Measurements from ENCODE around the gene KCNQ4.

Gene KCNQ4

DNA sequence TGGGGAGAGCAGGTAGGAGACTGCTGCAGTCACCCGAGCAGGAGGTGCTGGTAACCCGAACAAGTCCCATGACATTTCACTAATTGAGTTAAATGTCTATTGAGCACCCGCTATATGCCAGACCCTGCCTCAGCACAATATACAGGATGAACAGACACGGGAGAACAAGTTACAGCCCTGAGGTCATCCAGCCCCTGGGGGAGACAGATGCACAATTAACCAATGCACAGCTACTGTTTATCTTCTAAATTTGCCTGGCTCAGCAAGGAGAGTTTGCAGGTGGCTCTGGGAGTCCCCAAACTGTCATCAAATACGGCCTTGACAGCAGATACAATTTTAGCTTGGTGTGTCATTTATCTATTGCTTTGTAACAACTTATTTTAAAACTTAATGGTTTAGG is 60.5 kb downstream of the KCNQ4 start:
- no peak for DNase-seq

DNA sequence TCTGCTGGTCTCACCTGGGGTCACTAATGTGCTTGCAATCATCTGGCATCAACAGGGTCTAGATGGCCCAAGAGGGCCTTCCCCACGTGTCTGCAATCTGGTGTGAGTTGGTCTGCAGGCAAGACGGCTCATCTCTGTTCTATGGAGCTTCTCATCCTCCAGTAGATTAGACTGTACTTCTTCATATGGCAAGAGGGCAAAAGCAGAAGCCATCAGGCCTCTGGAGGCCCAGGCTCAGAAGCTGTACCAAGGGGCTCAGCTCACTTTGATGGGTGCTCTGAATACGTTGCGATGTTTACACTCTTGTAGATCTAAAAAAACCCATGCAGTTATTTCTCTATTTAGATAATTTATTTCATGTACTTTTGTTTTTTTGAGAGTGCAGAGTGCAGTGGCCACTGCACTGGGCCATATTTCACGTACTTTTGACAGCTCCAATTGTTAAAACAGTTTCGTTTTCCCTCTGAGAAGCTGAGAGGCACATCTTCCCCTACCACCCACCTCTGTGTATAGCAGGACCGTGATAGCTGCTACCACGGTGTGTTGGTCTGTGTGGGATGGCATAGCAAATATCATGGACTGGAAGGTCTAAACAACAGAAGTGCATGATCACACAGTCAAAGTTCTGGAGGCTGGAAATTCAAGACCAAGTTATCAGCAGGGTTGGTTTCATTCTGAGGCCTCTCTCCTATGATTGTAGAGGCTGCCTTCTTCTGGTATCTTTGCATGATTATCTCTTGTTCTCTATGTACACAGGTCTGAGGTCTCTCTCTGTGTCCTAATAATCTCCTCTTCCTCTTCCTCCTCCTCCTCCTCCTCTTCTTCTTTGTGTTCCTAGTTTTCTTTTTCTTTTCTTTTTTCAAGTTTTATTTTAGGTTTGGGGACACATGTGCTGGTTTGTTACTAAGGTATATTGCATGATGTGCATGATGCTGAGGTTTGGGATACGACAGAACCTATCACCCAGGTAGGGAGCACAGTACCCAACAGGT is 61.6 kb downstream of the KCNQ4 start:
- no peak for DNase-seq

DNA sequence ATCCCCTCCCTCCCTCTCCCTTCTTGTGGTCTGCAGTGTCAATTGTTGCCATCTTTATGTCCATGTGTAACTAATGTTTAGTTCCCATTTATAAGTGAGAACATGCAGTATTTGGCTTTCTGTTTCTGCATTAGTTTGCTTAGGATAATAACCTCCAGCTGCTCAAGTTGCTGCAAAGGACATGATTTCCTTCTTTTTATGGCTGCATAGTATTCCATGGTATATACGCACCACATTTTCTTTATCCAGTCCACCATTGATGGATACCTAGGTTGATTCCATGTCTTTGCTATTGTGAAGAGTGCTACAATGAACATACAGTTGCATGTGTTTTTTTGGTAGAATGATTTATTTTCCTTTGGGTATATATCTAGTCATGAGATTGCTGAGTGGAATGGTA is 62.3 kb downstream of the KCNQ4 start:
- no peak for DNase-seq

DNA sequence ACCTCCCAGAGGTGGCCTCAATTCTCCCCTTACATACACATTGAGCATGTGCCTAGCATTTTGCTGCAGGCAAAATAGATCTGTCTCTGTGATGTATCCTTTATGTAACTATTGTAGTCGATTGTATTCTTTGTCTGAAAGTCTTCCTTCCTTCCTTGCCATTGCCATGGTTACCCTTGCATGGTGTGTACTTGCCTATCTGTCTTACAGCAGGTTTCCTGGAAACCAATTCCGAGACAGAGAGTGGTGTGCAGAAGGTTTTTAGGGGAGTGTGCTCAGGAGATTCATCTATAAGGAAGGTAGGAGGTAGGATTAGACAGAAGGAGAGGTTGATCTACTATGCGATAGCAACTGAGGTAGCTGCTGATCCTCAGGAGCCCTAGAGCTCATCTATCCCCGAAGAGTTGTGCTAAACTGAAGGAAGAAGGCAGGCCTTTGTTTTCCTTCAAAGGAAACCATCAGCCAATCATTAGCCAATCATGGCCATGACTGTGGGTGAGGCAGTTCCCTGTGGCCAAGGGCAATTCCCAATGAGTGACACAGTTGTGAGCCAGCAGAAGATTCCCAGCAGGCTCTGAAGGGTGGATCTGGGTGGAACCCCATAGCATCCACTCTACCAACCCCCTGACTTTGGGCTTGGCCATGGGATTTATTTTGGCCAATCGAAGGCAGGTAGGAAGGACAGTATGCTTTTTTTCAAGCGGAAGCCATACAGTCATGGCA is 63.6 kb downstream of the KCNQ4 start:
- no peak for DNase-seq

DNA sequence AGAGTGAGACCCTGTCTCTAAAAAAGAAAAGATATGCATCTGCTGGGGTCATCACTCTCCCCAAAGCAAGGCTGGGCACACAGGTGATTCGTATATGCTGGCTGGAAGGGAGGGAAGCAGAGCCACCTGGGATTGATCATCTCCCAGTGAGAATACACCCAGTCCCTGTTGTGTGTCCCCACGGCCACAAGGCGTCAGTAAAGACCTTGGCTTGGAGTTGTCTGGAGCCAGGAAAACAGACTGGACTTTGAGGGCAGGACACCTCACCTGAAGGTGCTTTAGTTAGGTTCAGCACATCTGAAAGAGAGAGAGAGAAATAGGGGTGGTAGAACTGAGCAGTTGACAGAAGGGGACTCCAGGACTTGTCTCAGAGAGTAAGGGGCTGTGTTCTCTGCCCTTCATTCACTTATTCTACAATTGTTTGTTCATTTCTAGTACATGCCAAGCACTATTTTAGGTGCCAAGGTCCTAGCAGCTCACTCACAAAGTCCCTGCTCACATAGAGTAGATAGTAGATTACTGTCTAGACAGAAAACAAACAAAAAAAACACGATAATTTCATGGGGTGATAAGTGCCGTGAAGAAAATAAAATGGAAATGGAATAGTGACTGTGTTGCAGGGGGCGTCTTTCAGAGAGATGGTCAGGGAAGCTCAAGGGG is 65.1 kb downstream of the KCNQ4 start:
- DNase-seq, result peak; percentile 65

DNA sequence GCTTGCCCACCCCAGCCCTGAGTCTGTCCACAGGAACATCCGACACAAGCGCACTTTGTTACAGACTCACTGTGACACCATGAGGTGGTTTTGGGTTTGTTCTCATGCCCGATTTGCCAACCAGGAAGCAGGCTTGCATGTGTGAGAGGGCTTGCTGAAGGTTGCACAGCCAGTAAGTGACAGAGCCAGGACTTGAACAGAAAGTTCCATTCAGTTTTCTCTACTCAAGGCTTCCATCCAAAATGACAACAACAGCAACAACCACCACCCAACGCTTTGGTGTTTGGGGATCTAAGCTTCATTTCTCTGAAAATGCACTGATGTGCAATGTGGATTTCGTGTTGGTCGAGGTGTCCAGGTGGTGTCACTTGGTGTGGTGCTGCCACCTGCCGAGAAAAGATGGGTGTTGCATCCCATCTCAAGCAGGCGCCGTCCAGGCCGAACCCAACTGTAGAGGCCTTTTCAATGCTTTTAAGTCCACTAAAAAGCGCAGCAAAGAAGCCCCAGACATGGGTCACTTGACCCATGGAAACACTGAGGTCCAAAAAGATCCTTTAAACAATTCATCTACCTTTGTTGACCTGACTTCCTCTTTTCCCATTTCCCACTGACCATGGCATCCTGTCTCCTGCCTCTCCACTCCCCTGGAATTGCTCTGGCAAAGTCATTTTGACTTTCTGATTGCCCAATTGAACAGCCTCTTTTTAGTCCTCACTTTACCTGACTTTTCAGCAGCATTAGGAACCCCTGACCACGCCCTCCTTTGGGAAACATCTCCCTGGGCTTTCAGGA is 66.4 kb downstream of the KCNQ4 start:
- peak; percentile 46 for DNase-seq

DNA sequence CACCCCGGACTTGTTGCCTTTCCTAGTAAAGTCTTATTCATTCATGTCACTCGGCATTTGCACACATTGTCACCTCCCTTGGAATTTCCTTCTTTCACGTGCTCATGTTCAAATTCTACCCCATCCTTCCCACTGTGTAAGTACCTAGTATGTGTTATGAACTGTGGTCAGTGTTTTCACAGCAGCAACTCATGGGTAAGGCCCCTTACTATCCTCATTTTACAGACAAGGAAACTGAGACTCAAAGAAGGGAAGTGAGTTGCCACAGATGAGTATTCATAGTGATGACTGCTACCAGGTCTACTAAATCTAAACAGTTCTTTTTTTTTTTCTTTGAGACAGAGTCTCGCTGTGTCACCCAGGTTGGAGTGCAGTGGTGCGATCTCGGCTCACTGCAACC is 68.1 kb downstream of the KCNQ4 start:
- DNase-seq, result no peak

DNA sequence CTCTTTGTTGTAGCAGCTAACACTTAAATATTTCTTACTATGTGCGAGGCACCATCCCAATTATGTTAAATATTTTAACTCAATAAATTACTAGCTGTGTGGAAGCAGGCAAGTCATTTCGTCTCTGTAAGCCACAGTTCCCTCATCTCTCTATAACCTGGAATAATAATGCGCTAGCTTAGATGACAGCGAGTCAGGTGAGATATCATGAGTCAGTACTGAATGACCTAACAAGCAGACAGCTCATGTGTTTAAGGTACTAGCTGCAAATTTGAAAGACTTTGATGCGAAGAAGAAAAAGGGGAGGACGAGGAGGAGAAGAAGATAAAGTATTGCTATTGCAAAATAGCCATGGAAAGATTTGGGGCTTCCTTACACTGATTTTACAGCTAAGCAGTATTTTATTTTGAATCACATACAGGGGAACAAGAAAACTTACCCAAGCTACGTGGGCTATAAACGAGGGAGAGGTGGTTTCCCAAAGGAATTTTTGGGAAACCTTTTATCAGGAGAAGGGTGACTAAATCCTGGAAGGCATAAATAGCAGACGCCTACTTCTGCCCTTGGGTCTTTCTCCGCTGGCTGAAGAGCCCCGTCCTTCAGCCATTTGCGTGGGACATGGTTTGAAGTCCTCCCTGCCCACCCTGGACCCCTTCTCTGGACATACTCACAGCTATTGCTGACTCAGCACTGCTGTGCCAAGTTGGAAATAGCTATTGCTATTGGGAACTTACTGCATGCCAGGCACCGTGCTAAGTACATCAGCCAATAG is 69.7 kb downstream of the KCNQ4 start:
- DNase-seq, result no peak

DNA sequence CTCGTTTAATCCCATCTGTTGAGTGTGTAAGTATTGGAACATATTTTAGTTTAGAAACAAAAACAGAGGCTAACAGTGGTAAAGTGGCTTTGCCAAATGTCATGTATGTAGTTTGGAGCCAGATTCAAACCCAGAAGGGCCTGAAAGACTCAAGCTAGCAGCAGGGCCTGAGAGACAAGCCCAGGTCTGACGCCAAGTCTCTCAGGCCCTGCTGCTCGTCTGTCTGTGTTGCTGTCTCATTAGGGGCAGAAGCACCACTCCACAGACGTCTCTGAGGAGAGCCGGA is 70.2 kb downstream of the KCNQ4 start:
- DNase-seq, result no peak

DNA sequence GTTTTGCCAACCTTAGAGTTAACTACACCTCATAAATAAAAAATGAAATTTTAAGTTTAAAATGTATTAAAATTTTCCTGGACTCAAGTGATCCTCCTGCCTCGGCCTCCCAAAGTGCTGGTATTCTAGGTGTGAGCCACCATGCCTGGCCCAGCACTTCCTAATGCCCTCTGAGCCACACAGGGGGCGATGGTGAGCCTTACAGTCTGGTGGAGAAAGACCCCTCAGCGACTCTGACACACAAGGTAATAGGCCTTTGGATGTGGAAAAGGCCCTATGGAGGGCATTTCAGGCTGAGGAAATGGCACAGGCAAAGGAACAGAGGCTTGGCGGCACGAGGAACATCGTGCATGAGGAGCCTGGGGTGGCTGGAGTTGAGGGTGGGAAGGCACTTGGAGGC is 71.9 kb downstream of the KCNQ4 start:
- no peak for DNase-seq

DNA sequence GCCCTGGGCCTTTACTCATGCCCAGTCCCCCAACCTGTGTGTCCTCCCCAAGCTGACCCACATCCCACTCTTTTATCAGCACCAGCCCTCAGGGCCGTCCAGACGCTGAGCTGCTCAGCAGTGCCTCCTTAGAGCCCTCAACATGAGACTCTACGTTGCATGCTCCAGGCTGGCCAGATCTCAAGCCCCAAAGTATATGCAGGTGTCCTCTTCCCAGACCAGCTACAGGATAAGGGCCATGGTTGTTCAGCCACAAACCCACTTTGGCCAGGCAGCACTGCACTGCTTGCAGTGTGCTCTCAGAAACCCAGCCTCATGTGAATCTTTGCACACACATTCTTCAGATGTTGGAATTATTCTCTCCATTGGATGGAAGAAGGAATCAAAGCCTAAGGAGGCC is 72.5 kb downstream of the KCNQ4 start:
- no peak for DNase-seq

DNA sequence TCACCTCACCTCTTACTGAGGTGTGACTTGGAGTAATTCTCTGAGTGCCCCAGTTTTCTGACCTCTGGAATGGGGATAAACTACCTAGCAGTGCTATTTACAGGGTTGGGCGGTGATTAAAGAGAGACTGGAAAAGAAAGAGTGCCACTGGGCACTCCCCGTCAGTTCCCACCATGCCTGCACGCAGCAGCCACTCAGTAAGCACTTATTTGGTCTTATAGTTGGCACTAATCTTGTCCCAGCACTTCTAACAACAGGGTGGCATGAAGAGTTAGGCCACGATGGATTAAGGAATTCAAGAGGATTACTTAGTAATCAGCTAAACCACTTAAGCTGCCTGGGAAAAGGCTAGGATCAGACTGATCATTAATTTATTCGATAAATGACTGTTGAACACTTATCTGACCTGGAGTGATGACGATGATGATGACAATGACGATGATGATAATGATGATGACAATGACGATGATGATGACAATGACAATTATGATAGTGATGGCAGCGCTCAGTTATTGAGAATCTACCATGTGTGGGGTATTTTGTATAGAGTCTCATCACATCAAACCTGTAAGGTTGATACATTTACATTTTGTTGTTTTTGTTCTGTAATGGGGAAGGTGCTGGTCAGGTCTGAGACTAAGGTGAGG is 73.2 kb downstream of the KCNQ4 start:
- DNase-seq, result no peak

DNA sequence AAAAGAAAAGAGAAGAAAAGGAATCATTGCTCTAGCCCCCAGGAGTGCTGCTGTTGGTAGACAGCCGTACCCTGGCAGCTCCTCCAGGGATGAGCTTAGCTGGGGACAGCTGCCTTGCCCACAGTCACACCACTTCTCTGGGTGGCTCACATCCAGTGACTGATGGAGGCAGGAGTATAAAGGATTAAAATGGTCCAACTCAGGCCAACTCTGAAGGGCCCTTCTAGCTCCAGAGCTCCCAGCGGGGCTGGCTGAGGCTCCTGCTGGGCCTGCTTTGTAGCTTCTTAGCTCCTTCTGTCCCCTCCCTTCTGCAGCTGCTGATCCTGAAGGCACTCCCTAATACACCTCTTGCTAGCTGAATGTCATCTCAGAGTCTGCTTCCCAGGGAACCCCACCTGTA is 74.2 kb downstream of the KCNQ4 start:
- peak; percentile 82 for DNase-seq

DNA sequence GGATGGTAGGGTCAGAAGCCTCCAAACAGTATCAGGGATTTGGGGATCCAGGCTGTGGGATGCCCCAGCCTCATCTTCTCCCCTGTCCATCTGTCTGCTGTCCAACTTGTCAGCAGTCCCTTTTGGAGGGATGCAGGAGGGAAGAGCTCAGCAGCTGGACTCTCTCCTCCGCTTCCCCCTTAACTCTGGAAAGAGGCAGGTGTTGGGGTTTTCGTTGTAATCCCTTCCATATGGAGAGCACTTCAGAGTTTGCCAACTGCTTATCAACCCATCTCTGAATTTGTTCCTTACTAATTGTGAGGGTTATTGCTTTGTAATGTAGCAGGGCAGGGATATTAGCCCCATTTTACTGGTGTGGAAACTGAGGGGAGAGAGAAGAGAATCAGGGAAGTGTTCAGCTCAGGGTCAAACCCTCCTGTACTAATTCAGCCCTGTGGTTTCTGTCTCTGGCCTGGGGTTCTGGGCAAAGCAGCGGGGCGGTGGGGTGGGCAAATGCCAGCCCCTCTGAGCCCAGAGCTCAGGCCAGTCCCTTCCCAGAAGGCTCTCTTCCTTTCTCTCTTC is 75.3 kb downstream of the KCNQ4 start:
- DNase-seq, result no peak

DNA sequence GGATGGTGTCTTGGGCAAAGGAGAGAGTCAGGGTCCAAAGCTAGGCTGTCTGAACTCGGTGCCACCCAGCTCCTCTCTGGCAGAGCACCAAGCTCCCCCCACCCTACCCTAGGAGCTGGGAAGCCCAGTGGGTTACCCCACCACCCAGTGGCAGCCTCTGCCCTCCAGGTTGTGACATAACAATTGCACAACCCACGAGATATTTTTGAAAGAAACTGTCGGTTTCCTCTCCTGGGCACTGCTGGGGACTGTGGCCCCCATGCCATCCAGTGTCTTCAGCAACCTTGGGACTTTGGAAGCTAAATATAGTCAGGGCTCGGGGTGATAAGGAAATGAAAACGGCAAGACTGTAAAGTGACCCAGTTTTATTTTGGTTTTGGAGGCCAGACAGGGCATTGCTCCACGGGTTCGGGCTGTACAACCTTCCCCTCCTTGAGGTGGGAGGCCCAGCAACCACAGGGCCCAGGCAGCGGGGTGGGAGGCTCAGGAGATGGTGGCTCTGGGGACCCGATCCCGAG is 77.2 kb downstream of the KCNQ4 start:
- no peak for DNase-seq

DNA sequence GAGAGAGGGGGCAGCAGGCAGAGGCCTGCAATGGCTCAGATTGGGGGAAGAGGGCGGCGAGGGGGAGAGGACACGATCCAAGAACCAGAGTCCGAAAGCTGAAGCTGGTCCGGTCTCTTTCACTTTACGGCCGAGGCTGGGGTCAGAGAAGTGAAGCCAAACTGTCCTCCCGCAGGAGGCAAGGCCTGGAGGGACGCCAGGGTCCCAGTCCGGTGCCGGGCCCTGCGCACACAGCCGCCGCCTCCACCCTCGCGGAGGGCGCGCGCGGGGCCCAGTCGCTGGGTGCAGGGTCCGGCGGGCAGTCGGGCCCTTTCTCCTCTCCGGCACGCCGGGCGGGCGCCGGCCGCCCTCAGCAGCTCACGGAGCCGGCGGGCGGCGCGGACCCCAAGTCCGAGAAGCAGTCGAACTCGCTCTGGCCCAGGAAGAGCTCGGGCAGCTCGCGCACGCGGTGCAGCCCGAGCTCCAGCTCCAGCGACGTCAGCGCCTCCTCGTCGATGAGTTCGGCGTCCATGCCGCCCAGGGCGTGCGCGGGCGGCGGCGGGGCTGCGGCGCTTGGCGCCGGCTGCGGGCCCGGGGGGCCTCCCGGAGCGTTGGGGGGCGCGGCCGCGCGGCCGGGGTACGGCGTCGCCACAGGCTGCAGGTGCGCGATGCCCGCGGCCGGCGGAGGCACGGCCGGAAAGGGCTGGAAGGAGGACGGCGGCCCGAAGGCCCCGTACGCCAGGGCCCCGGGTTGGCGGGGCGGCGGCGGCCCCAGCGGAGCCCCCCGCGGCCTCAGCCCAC is 77.8 kb downstream of the KCNQ4 start:
- peak; percentile 30 for DNase-seq

DNA sequence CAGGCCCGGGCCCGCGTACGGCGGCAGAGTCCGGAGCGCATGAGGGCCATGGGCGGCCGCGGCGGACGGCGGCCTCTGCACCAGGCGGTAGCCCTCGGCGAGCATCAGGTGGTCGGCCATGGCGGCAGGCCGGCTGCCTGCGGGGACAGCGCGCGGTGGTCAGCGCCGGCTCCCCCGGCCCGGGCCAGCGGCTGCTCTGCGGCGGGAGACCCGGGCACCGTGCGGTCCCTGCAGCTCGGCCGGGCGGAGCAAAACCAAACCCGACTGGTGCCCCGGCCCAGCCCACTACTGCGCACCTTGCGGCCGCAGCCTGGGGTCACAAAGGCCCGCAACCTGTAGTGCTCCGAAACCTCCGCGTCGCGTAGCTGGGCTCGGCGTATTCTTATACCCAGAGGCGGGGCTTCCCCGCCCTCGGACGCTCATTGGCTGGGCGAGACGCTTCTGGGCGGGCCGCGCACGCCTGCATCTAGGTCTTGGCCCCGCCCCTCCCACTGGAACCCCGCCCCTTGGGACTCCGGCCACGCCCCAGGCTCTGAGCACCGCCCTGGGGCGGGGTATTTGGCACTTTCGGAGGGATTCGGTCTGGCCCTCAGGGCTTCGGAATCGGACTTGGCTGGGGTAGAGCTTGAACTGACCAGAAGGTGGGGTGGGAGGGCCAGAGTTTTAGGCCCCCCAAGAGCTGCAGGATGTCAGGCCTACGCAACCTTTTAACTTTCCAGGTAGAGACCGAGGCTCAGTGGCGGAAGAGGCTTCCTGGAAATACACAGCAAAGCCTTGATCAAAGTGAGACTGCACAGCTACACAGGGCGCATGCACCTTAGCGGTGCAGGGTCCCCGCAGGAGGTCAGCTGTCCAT is 78.6 kb downstream of the KCNQ4 start, which contains the start of gene CITED4:
Gene CITED4, minus strand, starts transcription at position 356 of the 856 bp plus-strand sequence. Its CDS starts 236 bp downstream, at position 120.
- peak; percentile 94 for DNase-seq

DNA sequence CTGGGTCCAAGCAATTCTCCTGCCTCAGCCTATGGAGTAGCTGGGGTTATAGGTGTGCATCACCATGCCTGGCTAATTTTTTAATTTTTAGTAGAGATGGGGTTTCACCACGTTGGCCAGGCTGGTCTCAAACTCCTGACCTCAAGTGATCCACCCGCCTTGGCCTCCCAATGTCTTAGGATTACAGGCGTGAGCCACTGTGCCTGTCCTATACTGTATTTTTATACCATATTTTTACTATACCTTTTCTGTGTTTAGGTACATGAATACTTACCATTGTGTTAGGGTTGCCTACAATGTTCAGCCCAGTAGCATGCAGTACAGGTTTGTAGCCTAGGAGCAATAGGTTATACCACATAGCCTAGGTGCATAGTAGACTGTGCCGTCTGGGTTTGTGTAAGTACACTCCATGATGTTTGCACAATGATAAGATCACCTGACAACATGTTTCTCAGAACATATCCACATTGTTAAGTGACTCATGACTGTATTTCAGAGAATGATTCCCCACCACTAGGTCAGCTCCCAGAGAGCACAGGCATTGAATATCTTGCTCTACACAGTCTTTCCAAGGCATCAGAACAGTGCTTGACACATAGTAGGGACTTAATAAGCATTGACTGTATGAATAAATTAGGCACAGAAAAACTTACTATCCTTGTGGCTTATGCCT is 84.6 kb downstream of the KCNQ4 start:
- DNase-seq, result no peak

Data from NCI-H345 (cell line).